HEK293 (cell line): ENCODE measurements around the gene PRDM15.

Experiments
- ATF2 ChIP-seq: fragments of 450-650 bp; formaldehyde crosslinking; IDR thresholded peaks from 2 replicates; pipeline ENCODE4 v1.5.1; 2016; ENCODE audit warnings: missing biosample characterization, missing genetic modification characterization, low read depth
- HOXA7 ChIP-seq: sonication (generic); formaldehyde crosslinking; IDR thresholded peaks from 2 replicates; pipeline ENCODE4 v1.8.1; 2022; ENCODE audit warnings: missing genetic modification reagents, borderline replicate concordance
- MYNN ChIP-seq: fragments of 450-650 bp; formaldehyde crosslinking; IDR thresholded peaks from 2 replicates; pipeline ENCODE4 v1.5.1; 2016; ENCODE audit warnings: missing biosample characterization, missing genetic modification characterization, borderline replicate concordance
- SETDB1 ChIP-seq: IDR thresholded peaks from one replicate; pipeline ENCODE4 v1.6.1; 2017; ENCODE audit warnings: mild to moderate bottlenecking, low read length, moderate library complexity, mixed read lengths; ENCODE audit not compliant: insufficient read length
- ZBTB20 ChIP-seq: fragments of 450-650 bp; formaldehyde crosslinking; IDR thresholded peaks from 2 replicates; pipeline ENCODE4 v1.5.1; 2016; ENCODE audit warnings: missing biosample characterization, missing genetic modification characterization
- ZBTB49 ChIP-seq: fragments of 450-650 bp; formaldehyde crosslinking; IDR thresholded peaks from 2 replicates; pipeline ENCODE4 v1.5.1; 2016; ENCODE audit warnings: missing biosample characterization, missing genetic modification characterization, low read depth
- ZFP69B ChIP-seq: fragments of 450-650 bp; formaldehyde crosslinking; IDR thresholded peaks from 2 replicates; pipeline ENCODE4 v1.5.1; 2016; ENCODE audit warnings: missing biosample characterization, missing genetic modification characterization
- ZIC2 ChIP-seq: fragments of 450-650 bp; formaldehyde crosslinking; IDR thresholded peaks from 2 replicates; pipeline ENCODE4 v1.5.1; 2016; ENCODE audit warnings: missing biosample characterization, missing genetic modification characterization
- ZNF169 ChIP-seq: fragments of 450-650 bp; formaldehyde crosslinking; IDR thresholded peaks from 2 replicates; pipeline ENCODE4 v1.5.1; 2016; ENCODE audit warnings: missing biosample characterization, missing genetic modification characterization
- ZNF561 ChIP-seq: fragments of 450-650 bp; IDR thresholded peaks from 2 replicates; pipeline ENCODE4 v1.5.1; 2018; ENCODE audit warnings: missing biosample characterization, missing genetic modification characterization, borderline replicate concordance
- ZNF629 ChIP-seq: fragments of 450-650 bp; formaldehyde crosslinking; IDR thresholded peaks from 2 replicates; pipeline ENCODE4 v1.5.1; 2017; ENCODE audit warnings: missing biosample characterization, missing genetic modification characterization
- ZNF658 ChIP-seq: fragments of 450-650 bp; formaldehyde crosslinking; IDR thresholded peaks from 2 replicates; pipeline ENCODE4; 2016; ENCODE audit warnings: missing biosample characterization, missing genetic modification characterization
- TF ChIP-seq, protein P1 (sequence below): fragments of 450-650 bp; formaldehyde crosslinking; IDR thresholded peaks from 2 replicates; pipeline ENCODE4 v1.5.1; 2016; ENCODE audit warnings: missing biosample characterization, missing genetic modification characterization

DNA sequence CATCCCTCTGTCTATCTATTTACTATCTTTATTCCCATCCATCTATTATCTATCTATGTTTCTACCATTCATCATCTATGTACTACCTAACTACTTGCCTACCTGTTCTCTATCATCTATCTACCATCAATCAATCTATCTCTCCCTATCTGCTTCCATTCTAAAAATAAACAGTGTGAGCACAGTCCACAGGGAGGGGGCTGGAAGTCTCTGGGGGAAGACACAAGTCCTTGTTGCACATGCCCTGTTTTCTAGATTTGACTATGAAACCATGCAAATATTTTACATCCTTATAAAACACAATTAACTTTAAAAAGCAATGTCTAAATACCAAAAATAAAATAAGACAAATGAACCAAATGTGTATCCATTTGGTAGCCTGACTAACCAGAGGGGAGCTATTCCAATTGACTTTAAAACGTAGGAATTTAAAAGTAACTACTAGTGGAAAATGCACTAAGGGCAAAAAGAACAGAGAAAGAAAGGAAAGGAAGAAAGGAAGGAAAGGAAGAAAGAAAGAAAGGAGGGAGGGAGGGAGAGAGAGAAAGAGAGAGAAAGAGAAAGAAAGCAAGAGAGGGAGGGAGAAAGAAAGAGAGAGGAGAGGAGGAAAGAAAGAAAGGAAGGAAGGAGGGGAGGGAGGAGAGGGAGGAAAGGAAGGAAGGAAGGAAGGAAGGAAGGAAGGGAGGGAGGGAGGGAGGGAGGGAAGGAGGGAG lies 98.7 kb downstream of the PRDM15 start:
- TF ChIP-seq ZFP69B (tag by site-specific recombination) (no peak), ZNF561 (tag by site-specific recombination) (no peak), ZNF658 (tag by site-specific recombination) (no peak), MYNN (tag by site-specific recombination) (no peak), SETDB1 (no peak), ZNF629 (tag by site-specific recombination) (no peak), ZBTB20 (tag by site-specific recombination) (no peak), ZIC2 (tag by site-specific recombination) (no peak), HOXA7 (CRISPR knock-in tag) (no peak), ATF2 (tag by site-specific recombination) (no peak), ZNF169 (no peak), ZBTB49 (tag by site-specific recombination) (no peak)
- TF ChIP-seq, protein P1, sequence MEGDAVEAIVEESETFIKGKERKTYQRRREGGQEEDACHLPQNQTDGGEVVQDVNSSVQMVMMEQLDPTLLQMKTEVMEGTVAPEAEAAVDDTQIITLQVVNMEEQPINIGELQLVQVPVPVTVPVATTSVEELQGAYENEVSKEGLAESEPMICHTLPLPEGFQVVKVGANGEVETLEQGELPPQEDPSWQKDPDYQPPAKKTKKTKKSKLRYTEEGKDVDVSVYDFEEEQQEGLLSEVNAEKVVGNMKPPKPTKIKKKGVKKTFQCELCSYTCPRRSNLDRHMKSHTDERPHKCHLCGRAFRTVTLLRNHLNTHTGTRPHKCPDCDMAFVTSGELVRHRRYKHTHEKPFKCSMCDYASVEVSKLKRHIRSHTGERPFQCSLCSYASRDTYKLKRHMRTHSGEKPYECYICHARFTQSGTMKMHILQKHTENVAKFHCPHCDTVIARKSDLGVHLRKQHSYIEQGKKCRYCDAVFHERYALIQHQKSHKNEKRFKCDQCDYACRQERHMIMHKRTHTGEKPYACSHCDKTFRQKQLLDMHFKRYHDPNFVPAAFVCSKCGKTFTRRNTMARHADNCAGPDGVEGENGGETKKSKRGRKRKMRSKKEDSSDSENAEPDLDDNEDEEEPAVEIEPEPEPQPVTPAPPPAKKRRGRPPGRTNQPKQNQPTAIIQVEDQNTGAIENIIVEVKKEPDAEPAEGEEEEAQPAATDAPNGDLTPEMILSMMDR (tag by site-specific recombination): no peak
